Upper lobe of right lung (tissue), 1 donor: ENCODE data around the gene ZNF792. TPM values are rescaled to one million over a fixed set of nuclear protein-coding genes. Genes with fewer than 3 reads are reported as not detected.
"Not testable (repeated sequence)": the region's sequence is repeated elsewhere in the genome, so short reads cannot be mapped to it uniquely, and the experiment has no call there.

Source experiments
- ATAC-seq: fragments of 200-7000 bp; cut with Tn5 transposase; one replicate; pipeline ENCODE4 v1.9.1; 2020; ENCODE audit warnings: mild to moderate bottlenecking, moderate library complexity
- DNase-seq: peaks from one replicate; pipeline ENCODE4 v3.0.0-alpha.2; 2020
- H3K27ac ChIP-seq: fragments of 200-600 bp; one replicate; pipeline ENCODE4 v1.8.0; 2022
- H3K27me3 ChIP-seq: fragments of 200-600 bp; one replicate; pipeline ENCODE4 v1.8.0; 2022; ENCODE audit warnings: mild to moderate bottlenecking
- H3K36me3 ChIP-seq: fragments of 200-600 bp; one replicate; pipeline ENCODE4 v1.8.0; 2022
- H3K4me1 ChIP-seq: fragments of 200-600 bp; one replicate; pipeline ENCODE4 v1.8.0; 2022
- H3K4me3 ChIP-seq: fragments of 200-600 bp; one replicate; pipeline ENCODE4 v1.8.0; 2022; ENCODE audit warnings: mild to moderate bottlenecking
- H3K9me3 ChIP-seq: fragments of 200-600 bp; one replicate; pipeline ENCODE4 v1.8.0; 2022
- intact Hi-C: fragments of 100-400 bp; cut with DNase I; formaldehyde crosslinking; loops from one replicate; pipeline ENCODE4 v1.11.0; 2022
- total RNA-seq: library from RNA; stranded (reverse); fragmentation: NEBNext Ultra II Directional; extraction: Animal tissue kit (Norgen Biotek cat#: 25700); gene quantifications from one replicate; pipeline ENCODE4 v1.2.1, GENCODE V29; 2021
- TF ChIP-seq, protein P1 (sequence below): fragments of 200-600 bp; IDR thresholded peaks from one replicate; pipeline ENCODE4 v1.8.0; 2022; ENCODE audit warnings: antibody characterized with exemption
- donor health status: DM: no; HTN: yes; CAD: no; lungs with severe emphysema.

Gene ZNF792
- total RNA-seq, 1 donor from 2014 or later: 11.5 TPM

DNA sequence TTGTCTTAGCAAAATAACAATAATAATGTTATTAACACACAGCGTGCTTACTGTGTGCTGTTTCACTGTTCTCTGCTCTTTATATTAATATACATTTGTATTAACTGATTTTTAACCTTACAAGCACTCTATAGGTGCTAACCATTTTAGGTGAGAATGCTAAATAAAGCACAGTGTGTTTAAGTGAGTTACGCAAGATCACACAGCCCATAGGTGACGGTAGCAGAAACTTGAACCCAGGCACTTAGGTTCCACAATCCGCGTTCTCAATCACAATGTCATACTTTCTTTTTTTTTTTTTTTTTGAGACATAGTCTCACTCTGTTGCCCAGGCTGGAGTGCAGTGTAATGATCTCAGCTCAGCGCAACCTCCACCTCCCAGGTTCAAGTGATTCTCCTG is 31.5 kb downstream of the ZNF792 start:
- DNase-seq: no peak
- Histone ChIP-seq H3K27ac (no peak overlapping the region), H3K9me3 (no peaks in the 10 kb centered on the region), H3K4me1 (peaks cover 11% of the 10 kb centered on the region), H3K4me3 (no peak overlapping the region), H3K27me3 (no peaks in the 10 kb centered on the region), H3K36me3 (peaks cover 39% of the 10 kb centered on the region)
- ATAC-seq: no peak
- intact Hi-C loops: no loop called here
- TF ChIP-seq, protein P1, sequence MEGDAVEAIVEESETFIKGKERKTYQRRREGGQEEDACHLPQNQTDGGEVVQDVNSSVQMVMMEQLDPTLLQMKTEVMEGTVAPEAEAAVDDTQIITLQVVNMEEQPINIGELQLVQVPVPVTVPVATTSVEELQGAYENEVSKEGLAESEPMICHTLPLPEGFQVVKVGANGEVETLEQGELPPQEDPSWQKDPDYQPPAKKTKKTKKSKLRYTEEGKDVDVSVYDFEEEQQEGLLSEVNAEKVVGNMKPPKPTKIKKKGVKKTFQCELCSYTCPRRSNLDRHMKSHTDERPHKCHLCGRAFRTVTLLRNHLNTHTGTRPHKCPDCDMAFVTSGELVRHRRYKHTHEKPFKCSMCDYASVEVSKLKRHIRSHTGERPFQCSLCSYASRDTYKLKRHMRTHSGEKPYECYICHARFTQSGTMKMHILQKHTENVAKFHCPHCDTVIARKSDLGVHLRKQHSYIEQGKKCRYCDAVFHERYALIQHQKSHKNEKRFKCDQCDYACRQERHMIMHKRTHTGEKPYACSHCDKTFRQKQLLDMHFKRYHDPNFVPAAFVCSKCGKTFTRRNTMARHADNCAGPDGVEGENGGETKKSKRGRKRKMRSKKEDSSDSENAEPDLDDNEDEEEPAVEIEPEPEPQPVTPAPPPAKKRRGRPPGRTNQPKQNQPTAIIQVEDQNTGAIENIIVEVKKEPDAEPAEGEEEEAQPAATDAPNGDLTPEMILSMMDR: no peak

GRCh38 chr19:34926685-34927375 is 37.2 kb downstream of the ZNF792 start, which contains the start of gene ZNF30:
ZNF30 (plus strand) TSS chr19:34926903; CDS start chr19:34929948, 3,045 bp downstream.
- Histone ChIP-seq H3K4me3 (peak within 1 kb of the TSS; percentile 84), H3K4me1 (peaks cover 19% of the 10 kb centered on the region), H3K27ac (peak within 1 kb of the TSS; percentile 81), H3K9me3 (no peaks in the 10 kb centered on the region), H3K27me3 (no peaks in the 10 kb centered on the region), H3K36me3 (peaks cover 6% of the 10 kb centered on the region)
- intact Hi-C loops: no loop called here
- DNase-seq (peak; percentile 97), ATAC-seq (peak; percentile 100)
- TF ChIP-seq, protein P1: no peak

GRCh38 chr19:34926361-34926684 is 37.7 kb downstream of the ZNF792 start:
- Histone ChIP-seq H3K27me3 (no peaks in the 10 kb centered on the region), H3K4me1 (peaks cover 19% of the 10 kb centered on the region), H3K36me3 (peaks cover under 1% of the 10 kb centered on the region), H3K9me3 (no peaks in the 10 kb centered on the region), H3K4me3 (peak overlapping the region; percentile 84), H3K27ac (no peak overlapping the region)
- no peak for ATAC-seq
- TF ChIP-seq, protein P1: no peak
- intact Hi-C loops: no loop called here
- DNase-seq: no peak

DNA sequence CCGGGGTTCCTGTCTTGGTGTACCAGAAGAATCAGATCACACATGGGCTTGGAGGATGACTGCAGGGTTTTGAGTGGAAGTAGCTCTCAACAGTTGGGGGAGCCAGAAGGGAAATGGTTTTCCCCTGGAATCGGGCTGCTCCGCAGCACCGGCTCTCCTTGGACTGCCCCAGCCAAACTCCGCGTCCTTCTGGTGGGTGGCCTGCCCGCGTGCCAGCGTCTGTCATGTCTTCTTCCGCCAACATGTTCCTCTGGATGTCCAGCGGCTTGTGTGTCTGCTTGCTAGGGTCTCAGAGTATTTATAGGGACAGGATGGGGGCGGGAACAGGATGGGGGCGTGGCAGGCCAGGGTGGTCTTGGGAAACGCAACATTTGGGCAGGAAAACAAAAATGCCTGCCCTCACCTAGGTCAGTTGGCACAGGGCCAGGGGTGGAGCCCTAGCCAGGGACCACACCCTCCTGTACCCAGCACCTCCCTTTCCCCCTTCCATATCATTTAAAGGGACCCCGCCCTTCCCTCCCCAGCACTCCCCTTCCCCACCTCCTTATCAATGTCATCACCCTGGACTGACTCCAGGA is 38.7 kb downstream of the ZNF792 start:
- Histone ChIP-seq H3K27ac (no peak overlapping the region), H3K36me3 (no peaks in the 10 kb centered on the region), H3K9me3 (no peaks in the 10 kb centered on the region), H3K4me1 (peaks cover 19% of the 10 kb centered on the region), H3K4me3 (no peak overlapping the region), H3K27me3 (no peaks in the 10 kb centered on the region)
- intact Hi-C loops: no loop called here
- ATAC-seq: no peak
- TF ChIP-seq, protein P1: no peak
- peak; percentile 63 for DNase-seq

DNA sequence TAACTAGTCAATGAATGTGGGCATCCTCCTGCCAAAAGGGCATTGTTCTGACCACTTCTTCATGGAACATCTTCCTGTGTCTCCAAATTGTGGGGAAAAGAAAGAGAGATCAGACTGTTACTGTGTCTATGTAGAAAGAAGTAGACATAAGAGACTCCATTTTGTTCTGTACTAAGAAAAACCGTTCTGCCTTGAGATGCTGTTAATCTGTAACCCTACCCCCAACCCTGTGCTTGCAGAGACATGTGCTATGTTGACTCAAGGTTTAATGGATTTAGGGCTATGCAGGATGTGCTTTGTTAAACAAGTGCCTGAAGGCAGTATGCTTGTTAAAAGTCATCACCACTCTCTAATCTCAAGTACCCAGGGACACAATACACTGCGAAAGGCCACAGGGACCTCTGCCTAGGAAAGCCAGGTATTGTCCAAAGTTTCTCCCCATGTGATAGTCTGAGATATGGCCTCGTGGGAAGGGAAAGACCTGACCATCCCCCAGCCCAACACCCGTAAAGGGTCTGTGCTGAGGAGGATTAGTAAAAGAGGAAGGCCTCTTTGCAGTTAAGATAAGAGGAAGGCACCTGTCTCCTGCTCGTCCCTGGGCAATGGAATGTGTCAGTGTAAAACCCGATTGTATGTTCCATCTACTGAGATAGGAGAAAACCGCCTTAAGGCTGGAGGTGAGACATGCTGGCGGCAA is 43.8 kb downstream of the ZNF792 start:
- H3K27me3 ChIP-seq, ATAC-seq, H3K36me3 ChIP-seq, intact Hi-C loops, H3K9me3 ChIP-seq, H3K4me3 ChIP-seq, H3K27ac ChIP-seq, DNase-seq, H3K4me1 ChIP-seq: not testable (repeated sequence)

- intact Hi-C loops: no loop called here
- Histone ChIP-seq H3K27ac (no peak overlapping the region), H3K4me3 (no peak overlapping the region), H3K9me3 (peaks cover 6% of the 10 kb centered on the region), H3K36me3 (no peaks in the 10 kb centered on the region), H3K27me3 (no peaks in the 10 kb centered on the region), H3K4me1 (no peaks in the 10 kb centered on the region)
- DNase-seq (no peak), ATAC-seq (no peak)
- TF ChIP-seq, protein P1: no peak
Measured at GRCh38 chr19:34918190-34918589, 45.8 kb downstream of the ZNF792 start.

GRCh38 chr19:34917144-34917543 is 46.9 kb downstream of the ZNF792 start:
- intact Hi-C loops, H3K4me1 ChIP-seq, H3K27me3 ChIP-seq, H3K27ac ChIP-seq, H3K4me3 ChIP-seq, H3K36me3 ChIP-seq, ATAC-seq, H3K9me3 ChIP-seq, DNase-seq: not testable (repeated sequence)
